D721Med (cell line): ENCODE data around the gene CXCR4.

ENCODE experiments used
- DNase-seq: peaks from one replicate; pipeline ENCODE4 v3.0.0; 2011; ENCODE audit warnings: low spot score; ENCODE audit not compliant: insufficient read length
- FAIRE-seq: peaks from 2 replicates; lab custom pipeline; 2011; peaks lifted over from hg19 to GRCh38; lab: Jason Lieb, UNC
- TF ChIP-seq, protein P1 (sequence below): IDR thresholded peaks from 2 replicates; pipeline ENCODE4 v1.5.1; 2012; ENCODE audit warnings: mild to moderate bottlenecking, control low read depth; ENCODE audit not compliant: insufficient read depth; ENCODE audit errors: missing control alignments

Gene CXCR4

DNA sequence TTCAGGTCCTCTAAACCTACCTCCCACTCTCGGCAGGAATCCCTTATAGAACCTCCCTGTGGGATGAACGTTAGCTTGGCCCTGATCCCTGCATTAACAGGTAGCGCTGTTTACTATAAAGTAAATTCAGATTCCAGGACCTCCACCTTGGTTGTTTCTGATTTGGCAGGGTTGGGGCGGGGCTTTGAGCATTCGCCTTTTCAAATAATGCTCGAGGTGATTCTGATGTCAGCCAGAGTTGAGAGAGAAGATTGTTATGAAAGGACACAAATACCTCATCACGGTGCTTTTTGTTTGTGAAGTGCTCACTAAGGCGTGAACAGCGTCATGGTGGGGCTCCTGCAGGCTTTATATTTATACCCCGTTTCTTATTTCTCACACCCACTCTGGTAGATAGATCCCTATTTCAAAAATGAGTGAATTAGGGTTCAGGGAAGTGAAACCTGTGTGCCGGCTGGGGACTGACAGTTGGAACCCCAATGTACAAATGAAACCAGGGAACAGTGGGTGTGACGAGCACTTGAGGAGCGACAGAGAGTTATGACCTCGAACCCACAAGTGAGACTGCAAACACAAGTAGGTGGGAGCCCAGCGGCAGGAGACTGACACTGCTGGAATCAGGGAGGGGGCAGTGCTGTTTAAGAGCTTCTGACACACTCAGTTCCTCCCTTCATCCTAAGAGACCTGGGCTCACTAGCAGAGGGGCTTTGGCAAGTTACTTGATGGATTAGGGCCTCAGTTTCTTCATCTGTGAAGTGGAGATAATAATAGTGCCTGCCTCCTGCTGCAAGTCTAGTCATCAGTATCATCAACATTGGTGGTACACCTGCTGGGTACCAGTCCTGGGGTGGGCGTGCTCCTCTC lies 14.2 kb upstream of the CXCR4 start:
- FAIRE-seq (no peak), DNase-seq (no peak)
- TF ChIP-seq, protein P1, sequence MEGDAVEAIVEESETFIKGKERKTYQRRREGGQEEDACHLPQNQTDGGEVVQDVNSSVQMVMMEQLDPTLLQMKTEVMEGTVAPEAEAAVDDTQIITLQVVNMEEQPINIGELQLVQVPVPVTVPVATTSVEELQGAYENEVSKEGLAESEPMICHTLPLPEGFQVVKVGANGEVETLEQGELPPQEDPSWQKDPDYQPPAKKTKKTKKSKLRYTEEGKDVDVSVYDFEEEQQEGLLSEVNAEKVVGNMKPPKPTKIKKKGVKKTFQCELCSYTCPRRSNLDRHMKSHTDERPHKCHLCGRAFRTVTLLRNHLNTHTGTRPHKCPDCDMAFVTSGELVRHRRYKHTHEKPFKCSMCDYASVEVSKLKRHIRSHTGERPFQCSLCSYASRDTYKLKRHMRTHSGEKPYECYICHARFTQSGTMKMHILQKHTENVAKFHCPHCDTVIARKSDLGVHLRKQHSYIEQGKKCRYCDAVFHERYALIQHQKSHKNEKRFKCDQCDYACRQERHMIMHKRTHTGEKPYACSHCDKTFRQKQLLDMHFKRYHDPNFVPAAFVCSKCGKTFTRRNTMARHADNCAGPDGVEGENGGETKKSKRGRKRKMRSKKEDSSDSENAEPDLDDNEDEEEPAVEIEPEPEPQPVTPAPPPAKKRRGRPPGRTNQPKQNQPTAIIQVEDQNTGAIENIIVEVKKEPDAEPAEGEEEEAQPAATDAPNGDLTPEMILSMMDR = no peak

DNA sequence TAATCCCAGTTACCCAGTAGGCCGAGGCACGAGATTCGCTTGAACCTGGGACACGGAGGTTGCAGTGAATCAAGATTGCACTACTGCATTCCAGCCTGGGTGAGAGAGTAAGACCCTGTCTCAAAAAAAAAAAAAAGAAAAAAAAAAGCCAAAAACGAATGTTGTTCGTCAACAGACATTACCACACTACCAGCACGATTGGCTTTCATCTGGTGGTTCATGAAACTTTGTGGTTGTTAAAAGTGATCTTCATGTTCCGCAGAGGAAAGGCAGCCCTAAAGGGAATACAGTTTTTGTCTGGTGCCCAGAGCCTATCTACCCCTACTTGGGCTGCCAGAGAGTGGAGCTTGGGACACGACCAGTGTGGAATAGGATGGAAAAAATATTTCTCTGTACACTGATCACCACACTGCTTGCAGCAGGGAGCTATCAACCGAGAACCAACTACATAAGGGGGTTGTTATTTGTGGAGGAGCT lies 13.6 kb upstream of the CXCR4 start:
- FAIRE-seq = no peak

DNA sequence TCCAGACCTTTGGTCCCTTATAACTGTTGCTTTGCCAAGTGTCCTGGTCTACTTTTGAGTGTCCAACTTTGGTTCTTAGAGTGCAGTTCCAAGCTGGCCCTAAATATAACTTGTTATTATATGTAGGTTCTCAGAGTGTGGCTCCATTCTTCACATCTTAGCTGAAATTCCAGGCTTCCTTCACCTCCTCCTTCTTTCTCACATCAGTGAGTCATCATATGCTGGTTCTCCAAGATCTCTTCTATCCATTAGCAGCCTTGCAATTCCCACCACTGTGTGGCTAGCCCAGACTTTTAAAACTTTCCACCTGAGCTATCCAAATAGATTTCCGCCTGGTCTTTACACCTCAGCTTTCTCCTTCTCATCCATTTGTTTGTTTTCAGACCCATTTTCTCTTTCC lies 12.6 kb upstream of the CXCR4 start:
- TF ChIP-seq, protein P1 = no peak
- DNase-seq = no peak
- no peak for FAIRE-seq

More for the DNA sequence above, 13.6 kb upstream of the CXCR4 start:
- TF ChIP-seq, protein P1 = no peak
- DNase-seq = no peak

DNA sequence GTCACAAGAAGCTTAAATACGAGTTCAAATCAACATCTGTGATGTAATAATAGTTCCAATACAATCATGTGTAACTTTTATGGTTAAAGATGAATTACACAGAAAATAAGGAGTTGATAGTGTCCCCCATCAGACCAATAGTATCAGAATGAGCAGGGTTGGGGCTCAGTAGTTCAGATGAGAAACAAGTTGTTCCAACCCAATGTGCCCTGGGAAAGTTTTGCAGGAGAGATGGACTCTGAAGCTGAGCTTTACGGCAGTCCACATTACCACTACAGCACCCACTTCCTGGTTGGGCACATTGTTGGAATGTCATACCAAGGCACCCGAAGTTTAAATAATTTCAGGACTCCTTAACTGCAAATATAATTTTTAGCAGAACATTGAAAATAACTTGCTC lies 12.1 kb upstream of the CXCR4 start:
- DNase-seq (no peak), FAIRE-seq (no peak)
- TF ChIP-seq, protein P1 = no peak

DNA sequence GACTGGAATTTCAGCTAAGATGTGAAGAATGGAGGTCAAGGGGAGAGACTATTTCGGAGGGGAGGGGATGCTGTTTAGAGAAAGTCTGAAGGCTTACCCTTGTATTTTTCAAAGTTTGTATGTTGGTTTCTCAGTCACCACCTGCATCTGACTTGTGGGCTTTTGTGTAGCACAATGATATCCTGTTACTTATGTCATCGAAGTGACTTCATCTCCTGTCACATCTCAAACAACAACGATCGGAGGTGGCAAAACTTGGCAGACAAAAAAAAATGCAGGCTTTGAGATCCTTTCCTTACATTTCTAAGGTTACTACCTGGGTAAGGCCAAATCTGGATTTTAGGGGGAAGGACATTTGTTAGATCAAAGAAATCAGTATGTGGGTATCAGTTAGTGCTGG lies 11.7 kb upstream of the CXCR4 start:
- no peak for FAIRE-seq
- TF ChIP-seq, protein P1 = no peak
- no peak for DNase-seq

DNA sequence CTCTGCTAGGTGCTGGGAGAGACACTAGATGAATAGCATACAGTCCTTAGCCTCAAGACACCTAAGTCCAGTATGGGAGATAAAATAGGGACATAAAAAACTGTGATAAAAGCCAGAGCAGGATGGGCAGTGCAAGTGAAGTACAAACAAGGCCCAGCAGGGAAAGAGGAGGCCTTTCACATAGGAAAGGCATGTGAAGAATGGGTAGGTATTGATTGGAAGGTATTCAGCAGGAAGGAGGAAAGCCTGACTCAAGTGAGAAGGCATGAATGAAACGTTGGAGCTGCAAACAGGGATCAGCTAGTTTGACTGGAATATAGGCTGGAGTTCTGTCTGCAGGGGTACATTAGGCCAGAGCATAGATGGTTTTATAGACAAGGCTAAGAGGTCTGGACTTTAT lies 11.0 kb upstream of the CXCR4 start:
- TF ChIP-seq, protein P1 = no peak
- FAIRE-seq = no peak
- DNase-seq = no peak

DNA sequence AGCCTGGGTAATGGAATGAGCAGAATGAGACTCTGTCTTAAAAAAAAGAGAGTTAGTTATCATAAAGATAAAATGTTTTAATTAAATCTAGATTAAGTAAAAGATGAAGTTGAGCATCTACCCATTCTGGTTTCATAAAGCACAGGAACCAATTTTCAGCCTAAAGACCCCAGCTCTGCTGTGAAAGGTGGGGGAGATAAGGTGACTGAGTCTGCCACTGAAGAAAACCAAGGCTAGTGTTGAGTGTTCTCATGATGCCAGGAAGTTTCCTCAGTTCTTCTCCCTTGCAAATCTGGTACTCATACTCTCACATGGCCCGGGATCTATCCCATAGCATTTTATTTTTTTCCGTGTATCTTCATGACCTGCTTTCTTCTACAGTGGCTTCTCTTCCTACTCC lies 10.4 kb upstream of the CXCR4 start:
- DNase-seq (no peak), FAIRE-seq (no peak)
- TF ChIP-seq, protein P1 = no peak
